GM12875 (cell line): ENCODE measurements around the gene ANKK1.
A peak's percentile ranks its signal among the peaks of the same experiment; 100 is the strongest.

Experiments used
- H3K4me3 ChIP-seq: one replicate; pipeline ENCODE4 v1.5.1; 2011; ENCODE audit warnings: low read depth, low read length, control low read depth
- CTCF ChIP-seq: IDR thresholded peaks from 2 replicates; pipeline ENCODE4 v1.5.1; 2011; ENCODE audit warnings: low read depth, mild to moderate bottlenecking, control low read depth, inconsistent platforms, low read length, moderate library complexity, borderline replicate concordance; ENCODE audit not compliant: insufficient read depth

The ANKK1 gene

DNA sequence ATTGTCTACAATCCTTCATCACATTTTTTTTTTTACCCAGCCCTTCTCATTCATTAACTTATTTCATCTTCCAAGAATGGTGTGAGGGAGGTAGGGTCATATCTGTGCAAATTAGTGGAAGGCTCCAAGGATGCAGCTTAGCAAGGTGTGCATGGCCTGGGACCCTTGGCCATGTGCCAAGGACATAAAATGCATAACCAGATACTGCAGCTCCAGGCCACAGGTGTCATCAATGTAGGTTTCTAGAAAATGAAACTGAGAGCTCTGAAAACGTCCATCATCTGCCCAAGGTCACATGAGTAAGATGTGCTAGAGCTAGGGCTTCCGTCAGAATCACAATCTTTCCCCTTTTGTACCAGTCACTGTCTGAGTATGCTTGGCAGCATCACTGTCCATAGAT, 29.8 kb downstream of the ANKK1 start:
- no peak for TF ChIP-seq CTCF
- no peak overlapping the region for H3K4me3 ChIP-seq

- no peak for TF ChIP-seq CTCF
- H3K4me3 ChIP-seq, result no peak overlapping the region
These were observed 31.9 kb downstream of the ANKK1 start for GRCh38 chr11:113419454-113420003.

- H3K4me3 ChIP-seq, result no peak overlapping the region
- no peak for TF ChIP-seq CTCF
These were observed 33.2 kb downstream of the ANKK1 start for GRCh38 chr11:113420808-113421207.

DNA sequence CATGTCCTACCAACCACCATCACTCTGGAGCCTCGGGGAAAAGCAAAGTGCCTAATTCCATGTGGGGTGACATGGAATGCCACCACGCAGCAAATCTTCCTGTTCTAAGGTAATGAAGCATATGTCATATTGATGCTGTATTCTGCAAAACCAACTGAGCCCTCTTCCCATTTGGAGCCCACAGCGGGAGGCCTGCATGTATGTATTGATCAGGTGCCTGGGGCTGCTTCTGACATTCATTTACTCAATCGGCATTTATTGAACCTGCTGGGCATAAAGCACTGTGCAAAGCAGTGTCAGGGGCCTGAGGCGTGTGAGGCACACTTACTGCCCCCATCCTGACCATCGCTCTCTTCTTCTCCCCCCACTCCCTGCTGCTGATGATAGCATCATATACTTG, 39.1 kb downstream of the ANKK1 start:
- no peak for TF ChIP-seq CTCF
- no peak overlapping the region for H3K4me3 ChIP-seq

- no peak overlapping the region for H3K4me3 ChIP-seq
- no peak for TF ChIP-seq CTCF
These were observed 44.2 kb downstream of the ANKK1 start for GRCh38 chr11:113431746-113432145.

GRCh38 chr11:113435190-113435968, 47.8 kb downstream of the ANKK1 start:
- no peak overlapping the region for H3K4me3 ChIP-seq
- no peak for TF ChIP-seq CTCF

GRCh38 chr11:113436672-113437252, 49.2 kb downstream of the ANKK1 start:
- no peak overlapping the region for H3K4me3 ChIP-seq
- 0 out of 2 replicates have a peak, but pooled peaks have one; percentile 9 for TF ChIP-seq CTCF
